Endodermal cell (in vitro differentiated cells): Measurements from ENCODE around the gene HRK. TPM values are rescaled to one million over a fixed set of nuclear protein-coding genes. Genes with fewer than 3 reads are reported as not detected.

ENCODE experiments used
- DNase-seq: peaks from one replicate; pipeline ENCODE4 v3.0.0-alpha.2; 2017
- H3K27ac ChIP-seq: 2 replicates; pipeline ENCODE4 v1.5.1; 2013; ENCODE audit warnings: mild to moderate bottlenecking, low read depth, low read length, moderate library complexity
- H3K27me3 ChIP-seq: 2 replicates; pipeline ENCODE4 v1.6.1; 2013; ENCODE audit warnings: mild to moderate bottlenecking, low read length, moderate library complexity; ENCODE audit not compliant: insufficient read depth, control insufficient read depth, poor library complexity, severe bottlenecking
- H3K36me3 ChIP-seq: 2 replicates; pipeline ENCODE4 v1.7.0; 2013; ENCODE audit warnings: mild to moderate bottlenecking, low read length, moderate library complexity; ENCODE audit not compliant: control insufficient read depth, insufficient read depth
- H3K4me1 ChIP-seq: one replicate; pipeline ENCODE4 v1.7.0; 2013; ENCODE audit warnings: low read length; ENCODE audit not compliant: control insufficient read depth, insufficient read depth
- H3K4me3 ChIP-seq: 2 replicates; pipeline ENCODE4 v1.5.1; 2013; ENCODE audit warnings: mild to moderate bottlenecking, low read length, moderate library complexity
- H3K9ac ChIP-seq: 2 replicates; pipeline ENCODE4 v1.6.1; 2013; ENCODE audit warnings: mild to moderate bottlenecking, low read length, moderate library complexity; ENCODE audit not compliant: poor library complexity, severe bottlenecking; ENCODE audit errors: extremely low read depth
- H3K9me3 ChIP-seq: 2 replicates; pipeline ENCODE4 v1.6.1; 2013; ENCODE audit warnings: mild to moderate bottlenecking, low read length, moderate library complexity; ENCODE audit not compliant: control insufficient read depth
- H3K27ac Mint-ChIP-seq: 2 replicates; pipeline ENCODE4 v1.8.0; 2020; ENCODE audit warnings: mixed read lengths
- H3K27me3 Mint-ChIP-seq: 2 replicates; pipeline ENCODE4 v1.8.0; 2021; ENCODE audit warnings: mild to moderate bottlenecking, mixed read lengths; ENCODE audit not compliant: insufficient read depth
- H3K36me3 Mint-ChIP-seq: 2 replicates; pipeline ENCODE4 v1.8.0; 2020; ENCODE audit warnings: low read depth, mixed read lengths
- H3K4me1 Mint-ChIP-seq: 2 replicates; pipeline ENCODE4 v1.8.0; 2020; ENCODE audit warnings: mixed read lengths
- H3K4me3 Mint-ChIP-seq: 2 replicates; pipeline ENCODE4 v1.8.0; 2020; ENCODE audit warnings: mild to moderate bottlenecking, moderate library complexity, mixed read lengths
- H3K9me3 Mint-ChIP-seq: 2 replicates; pipeline ENCODE4 v1.8.0; 2020; ENCODE audit warnings: mild to moderate bottlenecking, mixed read lengths
- WGBS, 2 experiments: methylation state at CpG; one replicate each; pipeline versions ENCODE4 v1.1.5 to v1.1.7; 2013; ENCODE audit warnings: missing lambda C conversion rate in 2 of 2, mixed read lengths in 1 of 2; ENCODE audit not compliant: insufficient coverage in 1 of 2, insufficient read length in 1 of 2; 5-methylcytosine and 5-hydroxymethylcytosine counted together
- total RNA-seq, 2 donors: library from RNA; stranded (reverse); fragmentation: NEBNext Ultra II Directional in 1 of 2; extraction: Animal tissue kit (Norgen Biotek cat#: 25700) in 1 of 2; gene quantifications; 2 replicates in 1 of 2; 3 replicates in 1 of 2; pipeline ENCODE4 v1.2.1, GENCODE V29; 2021
- TF ChIP-seq, protein P1 (sequence below): fragments of 200-600 bp; sonication (generic); conservative IDR thresholded peaks from 2 replicates; pipeline ENCODE4 v1.5.0; 2021; ENCODE audit warnings: antibody characterized with exemption, mild to moderate bottlenecking

Gene HRK
- total RNA-seq, 2 donors from 2014 or later: 1.4 to 1.6 TPM

DNA sequence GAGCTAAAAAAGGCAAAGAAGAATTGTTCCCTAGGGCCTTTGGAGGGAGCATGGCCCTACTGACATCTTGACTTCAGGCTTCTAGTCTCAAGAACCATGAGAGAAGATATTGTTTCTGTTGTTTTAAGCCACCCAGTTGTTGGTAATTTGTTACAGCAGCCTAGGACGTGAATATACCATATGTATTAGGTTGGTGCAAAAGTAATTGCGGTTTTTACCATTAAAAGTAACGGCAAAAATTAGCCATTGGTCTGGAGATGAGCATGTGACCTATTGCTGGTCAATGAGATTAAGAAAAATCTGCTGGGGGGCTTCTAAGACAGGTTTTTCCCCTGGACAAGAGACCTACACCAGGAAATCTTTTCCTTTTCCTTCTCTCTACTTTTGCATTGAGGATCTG lies 9.8 kb upstream of the HRK start:
- Histone ChIP-seq H3K9ac (no peak overlapping the region), H3K27me3 (peaks cover 4% of the 10 kb centered on the region), H3K9me3 (peaks cover 7% of the 10 kb centered on the region), H3K4me3 (no peak overlapping the region), H3K27ac (no peak overlapping the region), H3K36me3 (no peaks in the 10 kb centered on the region), H3K4me1 (no peaks in the 10 kb centered on the region)
- no peak overlapping the region for H3K27ac Mint-ChIP-seq
- H3K36me3 Mint-ChIP-seq: no peaks in the 10 kb centered on the region
- TF ChIP-seq, protein P1, sequence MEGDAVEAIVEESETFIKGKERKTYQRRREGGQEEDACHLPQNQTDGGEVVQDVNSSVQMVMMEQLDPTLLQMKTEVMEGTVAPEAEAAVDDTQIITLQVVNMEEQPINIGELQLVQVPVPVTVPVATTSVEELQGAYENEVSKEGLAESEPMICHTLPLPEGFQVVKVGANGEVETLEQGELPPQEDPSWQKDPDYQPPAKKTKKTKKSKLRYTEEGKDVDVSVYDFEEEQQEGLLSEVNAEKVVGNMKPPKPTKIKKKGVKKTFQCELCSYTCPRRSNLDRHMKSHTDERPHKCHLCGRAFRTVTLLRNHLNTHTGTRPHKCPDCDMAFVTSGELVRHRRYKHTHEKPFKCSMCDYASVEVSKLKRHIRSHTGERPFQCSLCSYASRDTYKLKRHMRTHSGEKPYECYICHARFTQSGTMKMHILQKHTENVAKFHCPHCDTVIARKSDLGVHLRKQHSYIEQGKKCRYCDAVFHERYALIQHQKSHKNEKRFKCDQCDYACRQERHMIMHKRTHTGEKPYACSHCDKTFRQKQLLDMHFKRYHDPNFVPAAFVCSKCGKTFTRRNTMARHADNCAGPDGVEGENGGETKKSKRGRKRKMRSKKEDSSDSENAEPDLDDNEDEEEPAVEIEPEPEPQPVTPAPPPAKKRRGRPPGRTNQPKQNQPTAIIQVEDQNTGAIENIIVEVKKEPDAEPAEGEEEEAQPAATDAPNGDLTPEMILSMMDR: no peak
- H3K9me3 Mint-ChIP-seq: peaks cover 13% of the 10 kb centered on the region
- DNase-seq: no peak
- H3K4me1 Mint-ChIP-seq: no peaks in the 10 kb centered on the region
- peaks cover 14% of the 10 kb centered on the region for H3K27me3 Mint-ChIP-seq
- 87 to 93% methylated on average over 3 of the region's 3 CpGs for WGBS, 2 experiments
- no peak overlapping the region for H3K4me3 Mint-ChIP-seq

DNA sequence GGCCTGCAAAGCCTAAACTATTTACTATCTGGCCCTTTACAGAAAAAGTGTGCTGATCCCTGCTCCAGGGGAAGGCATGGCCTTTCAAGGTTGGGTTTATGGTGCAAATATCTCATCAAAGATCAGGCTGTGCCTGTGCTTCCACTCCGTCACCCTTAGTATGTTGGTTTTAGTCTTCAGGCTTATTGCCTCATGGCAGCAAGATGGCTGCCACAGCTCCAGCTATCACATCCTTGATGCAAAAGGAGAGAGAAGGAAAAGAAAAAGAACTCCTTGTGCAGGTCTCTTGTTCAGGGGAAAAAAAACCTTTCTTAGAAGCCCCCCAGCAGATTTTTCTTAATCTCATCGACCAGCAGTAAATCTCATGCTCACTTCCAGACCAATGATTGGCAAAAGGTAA lies 9.1 kb upstream of the HRK start:
- no peaks in the 10 kb centered on the region for H3K4me1 Mint-ChIP-seq
- H3K4me3 ChIP-seq: no peak overlapping the region
- H3K36me3 ChIP-seq: no peaks in the 10 kb centered on the region
- H3K36me3 Mint-ChIP-seq: no peaks in the 10 kb centered on the region
- no peak for DNase-seq
- no peaks in the 10 kb centered on the region for H3K4me1 ChIP-seq
- peaks cover 7% of the 10 kb centered on the region for H3K9me3 ChIP-seq
- 92% methylated on average over 2 of the region's 2 CpGs; no CpG with 5 or more reads in 1 of the 2 experiments for WGBS, 2 experiments
- H3K4me3 Mint-ChIP-seq: no peak overlapping the region
- H3K9ac ChIP-seq: no peak overlapping the region
- H3K27me3 Mint-ChIP-seq: peaks cover 20% of the 10 kb centered on the region
- peaks cover 13% of the 10 kb centered on the region for H3K9me3 Mint-ChIP-seq
- no peak overlapping the region for H3K27ac ChIP-seq
- TF ChIP-seq, protein P1: no peak
- H3K27me3 ChIP-seq: peaks cover 4% of the 10 kb centered on the region
- no peak overlapping the region for H3K27ac Mint-ChIP-seq

DNA sequence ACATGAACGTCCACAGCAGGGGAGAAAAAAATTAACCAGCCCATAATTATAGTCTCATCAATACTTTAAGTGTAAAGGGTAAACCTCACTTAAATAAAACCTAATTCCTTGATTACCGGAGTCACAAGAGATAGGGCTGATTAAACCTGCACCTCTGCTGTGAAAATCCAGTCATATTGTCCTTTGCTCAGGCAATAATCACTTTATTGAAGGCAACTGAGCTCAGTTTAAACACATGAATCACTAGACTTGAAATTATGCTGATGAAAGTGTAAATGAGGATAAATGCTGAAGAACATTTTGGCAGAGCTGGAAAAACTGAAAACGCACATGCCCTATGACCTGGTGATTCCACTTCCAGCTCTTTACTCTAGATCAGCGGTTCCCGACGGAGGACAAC lies 6.7 kb upstream of the HRK start:
- Histone ChIP-seq H3K4me1 (no peaks in the 10 kb centered on the region), H3K27ac (no peak overlapping the region), H3K9me3 (peaks cover 7% of the 10 kb centered on the region), H3K9ac (no peak overlapping the region), H3K27me3 (peaks cover 21% of the 10 kb centered on the region), H3K36me3 (no peaks in the 10 kb centered on the region), H3K4me3 (no peak overlapping the region)
- no peak overlapping the region for H3K27ac Mint-ChIP-seq
- peaks cover 37% of the 10 kb centered on the region for H3K27me3 Mint-ChIP-seq
- no peak for DNase-seq
- TF ChIP-seq, protein P1: no peak
- H3K4me3 Mint-ChIP-seq: no peak overlapping the region
- no peaks in the 10 kb centered on the region for H3K4me1 Mint-ChIP-seq
- peaks cover 13% of the 10 kb centered on the region for H3K9me3 Mint-ChIP-seq
- H3K36me3 Mint-ChIP-seq: no peaks in the 10 kb centered on the region
- 88 to 91% methylated on average over 1 to 6 of the region's 6 CpGs for WGBS, 2 experiments
